8988T (cell line): ENCODE results near the gene RHEX.
"Not testable (repeated sequence)": the region's sequence is repeated elsewhere in the genome, so short reads cannot be mapped to it uniquely, and the experiment has no call there.

ENCODE experiments used
- DNase-seq: peaks from one replicate; pipeline ENCODE4 v3.0.0; 2011

Gene RHEX, protein sequence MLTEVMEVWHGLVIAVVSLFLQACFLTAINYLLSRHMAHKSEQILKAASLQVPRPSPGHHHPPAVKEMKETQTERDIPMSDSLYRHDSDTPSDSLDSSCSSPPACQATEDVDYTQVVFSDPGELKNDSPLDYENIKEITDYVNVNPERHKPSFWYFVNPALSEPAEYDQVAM

DNA sequence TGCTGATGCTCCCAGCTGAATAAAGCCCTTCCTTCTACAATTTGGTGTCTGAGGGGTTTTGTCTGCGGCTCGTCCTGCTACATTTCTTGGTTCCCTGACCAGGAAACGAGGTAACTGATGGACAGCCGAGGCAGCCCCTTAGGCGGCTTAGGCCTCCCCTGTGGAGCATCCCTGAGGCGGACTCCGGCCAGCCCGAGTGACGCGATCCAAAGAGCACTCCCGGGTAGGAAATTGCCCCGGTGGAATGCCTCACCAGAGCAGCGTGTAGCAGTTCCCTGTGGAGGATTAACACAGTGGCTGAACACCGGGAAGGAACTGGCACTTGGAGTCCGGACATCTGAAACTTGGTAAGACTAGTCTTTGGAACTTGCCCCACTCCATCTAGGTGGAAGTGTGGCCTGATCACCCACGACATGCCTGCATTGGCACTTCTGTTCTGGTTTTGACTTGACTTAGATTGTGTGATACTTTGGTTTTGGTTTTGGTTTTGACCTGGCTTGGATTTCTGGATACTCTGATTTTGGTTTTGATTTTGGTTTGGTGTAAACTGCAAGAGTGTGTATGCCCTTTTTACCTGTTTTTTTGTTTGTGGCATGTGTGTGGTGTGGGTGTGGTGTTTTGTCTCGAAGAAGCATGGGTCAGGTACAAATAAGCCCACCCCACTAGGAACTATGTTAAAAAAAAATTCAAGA is at the start of gene RHEX:
RHEX (plus strand) TSS at position 255 of the 692 bp plus-strand sequence. CDS start 44,656 bp downstream, outside the sequence.
- DNase-seq = not testable (repeated sequence)

DNA sequence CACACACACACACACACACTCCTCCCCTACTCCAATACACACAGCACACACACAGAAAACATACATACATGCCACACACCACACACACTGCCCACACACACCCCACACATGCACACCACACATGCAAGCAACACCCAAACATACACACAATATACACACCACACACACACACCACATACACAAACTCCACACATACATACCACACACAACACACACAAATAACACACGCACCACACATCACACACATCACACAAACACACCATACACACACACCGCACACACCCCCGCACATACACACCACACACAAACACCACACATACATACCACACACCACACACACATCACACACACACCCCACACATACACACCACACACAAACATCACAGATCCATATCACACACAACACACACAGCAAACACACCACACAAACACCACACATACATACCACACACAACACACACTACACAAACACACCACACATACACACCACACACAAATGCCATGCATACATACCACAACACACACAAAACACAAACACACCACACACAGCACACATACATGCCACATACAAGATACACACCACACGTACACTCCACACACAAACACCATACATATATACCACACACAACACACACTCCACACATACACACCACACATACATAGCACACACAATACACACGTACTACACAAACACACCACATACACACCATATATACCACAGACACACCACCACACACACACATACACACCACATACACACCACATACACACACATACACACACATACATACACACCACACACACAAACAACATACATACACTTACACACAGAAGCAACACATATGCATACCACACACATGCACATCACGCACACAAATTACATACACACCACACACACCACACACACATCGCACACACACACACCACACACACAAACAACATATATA is 48.8 kb upstream of the RHEX start:
- no peak for DNase-seq

DNA sequence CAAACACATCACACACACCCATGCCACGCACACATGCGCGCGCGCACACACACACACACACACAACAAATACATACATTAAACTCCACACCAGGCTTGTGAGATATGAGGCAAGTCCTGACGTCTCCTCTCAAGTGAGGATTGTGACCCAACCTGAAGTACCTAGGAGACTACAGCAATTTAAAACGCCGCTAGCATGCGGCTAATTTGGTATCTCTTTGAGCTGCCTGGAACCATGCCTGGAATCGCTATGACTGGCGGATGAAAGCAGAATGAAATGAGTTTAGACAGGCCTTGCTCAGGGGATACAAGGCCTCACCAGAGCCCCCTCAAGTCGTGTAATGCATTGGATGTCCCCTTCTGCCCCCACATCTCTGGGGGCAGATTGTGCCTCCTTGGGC is 48.1 kb upstream of the RHEX start:
- DNase-seq = no peak

DNA sequence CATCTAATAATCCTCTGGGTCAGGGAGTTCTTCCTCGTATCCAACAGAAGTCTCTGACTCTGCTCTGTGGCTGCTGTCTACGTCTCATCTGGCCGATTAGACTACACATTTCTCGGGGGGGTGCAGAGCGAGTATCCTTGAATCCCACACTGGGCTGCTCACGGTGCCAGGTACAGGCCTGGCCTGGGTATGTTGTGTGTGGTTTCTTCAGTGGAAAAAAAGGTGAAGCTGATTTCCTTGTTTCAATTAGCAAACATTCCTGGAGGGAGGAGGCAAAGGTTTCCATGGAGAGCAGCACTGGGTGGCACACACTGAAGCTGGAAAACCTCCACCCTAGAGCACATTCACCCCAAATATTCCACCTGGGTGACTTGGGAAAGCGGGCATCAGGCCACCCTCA is 47.7 kb upstream of the RHEX start:
- no peak for DNase-seq

DNA sequence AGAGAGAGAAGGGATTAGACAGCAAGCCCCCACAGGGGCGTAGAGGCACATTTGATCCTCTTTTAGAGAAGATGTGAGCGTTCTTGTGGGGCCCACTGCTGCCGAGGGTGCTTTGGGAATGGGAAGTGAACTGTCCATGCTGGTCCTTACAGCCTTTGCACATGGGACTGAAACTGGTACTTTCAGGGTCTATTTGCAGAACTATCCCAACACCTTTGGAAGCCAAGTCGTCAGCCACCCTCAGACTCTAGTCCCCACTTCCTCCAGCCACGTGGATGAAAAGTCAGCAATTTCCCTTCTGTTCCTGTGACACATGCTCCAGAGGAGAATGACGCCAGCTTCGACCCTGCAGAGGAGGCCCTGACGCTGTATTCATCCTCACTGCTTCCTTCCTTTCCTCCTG is 47.2 kb upstream of the RHEX start:
- no peak for DNase-seq

DNA sequence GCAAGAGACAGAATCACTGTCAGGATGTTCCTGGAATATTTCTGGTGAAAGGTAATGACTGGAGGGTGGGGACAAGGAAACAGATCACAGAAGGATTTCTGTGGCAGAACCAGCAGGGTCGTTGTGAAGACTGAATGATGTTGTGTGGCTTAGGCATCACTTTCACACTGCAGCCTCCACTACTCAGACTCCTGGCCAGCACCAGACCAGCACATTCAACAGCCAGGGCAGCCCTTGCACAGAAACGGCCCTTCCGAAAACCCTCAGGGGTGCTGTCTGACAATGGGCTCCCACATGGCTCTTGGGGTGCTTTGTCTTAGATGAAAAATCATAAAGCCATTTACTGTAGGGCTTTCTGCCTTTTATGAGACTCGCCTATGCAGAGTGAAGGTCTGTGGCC is 46.0 kb upstream of the RHEX start:
- DNase-seq = no peak

DNA sequence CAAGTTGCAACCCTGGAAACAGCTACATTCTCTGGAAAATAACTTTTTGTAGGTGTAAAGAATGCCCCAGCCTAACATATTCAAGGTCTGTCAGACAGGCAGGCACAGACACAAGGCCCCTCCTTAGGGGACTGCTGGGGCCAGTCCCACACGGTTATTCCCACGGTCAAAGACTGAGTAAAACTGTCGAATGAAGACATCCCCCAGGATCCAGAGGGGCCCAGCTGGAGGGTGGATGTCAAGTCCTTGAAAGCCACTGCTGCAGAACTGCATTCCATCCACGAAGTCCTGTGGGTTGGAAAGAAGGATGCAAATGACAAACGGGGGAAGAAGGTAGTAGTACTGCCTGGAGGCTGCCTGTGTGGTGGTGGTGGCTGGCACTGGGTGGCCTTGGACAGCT is 42.9 kb upstream of the RHEX start:
- DNase-seq = no peak

DNA sequence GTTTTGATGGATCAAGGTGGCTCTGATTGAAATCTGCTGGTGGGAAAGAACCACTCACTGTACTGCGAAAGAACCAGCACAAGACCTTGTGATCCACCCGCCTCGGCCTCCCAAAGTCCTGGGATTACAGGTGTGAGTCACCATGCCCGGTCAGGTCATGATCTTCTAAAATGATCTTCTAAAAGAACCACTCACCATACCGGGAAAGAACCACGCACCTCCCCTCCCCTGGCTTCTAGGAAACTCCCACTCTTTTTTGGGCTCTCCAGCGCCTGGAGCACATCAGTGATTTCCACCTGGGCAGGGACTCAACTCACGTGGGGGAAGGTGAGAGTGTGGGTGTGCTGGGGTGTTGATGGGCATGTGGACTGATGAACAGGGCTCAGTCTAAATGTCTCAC is 41.9 kb upstream of the RHEX start:
- no peak for DNase-seq

DNA sequence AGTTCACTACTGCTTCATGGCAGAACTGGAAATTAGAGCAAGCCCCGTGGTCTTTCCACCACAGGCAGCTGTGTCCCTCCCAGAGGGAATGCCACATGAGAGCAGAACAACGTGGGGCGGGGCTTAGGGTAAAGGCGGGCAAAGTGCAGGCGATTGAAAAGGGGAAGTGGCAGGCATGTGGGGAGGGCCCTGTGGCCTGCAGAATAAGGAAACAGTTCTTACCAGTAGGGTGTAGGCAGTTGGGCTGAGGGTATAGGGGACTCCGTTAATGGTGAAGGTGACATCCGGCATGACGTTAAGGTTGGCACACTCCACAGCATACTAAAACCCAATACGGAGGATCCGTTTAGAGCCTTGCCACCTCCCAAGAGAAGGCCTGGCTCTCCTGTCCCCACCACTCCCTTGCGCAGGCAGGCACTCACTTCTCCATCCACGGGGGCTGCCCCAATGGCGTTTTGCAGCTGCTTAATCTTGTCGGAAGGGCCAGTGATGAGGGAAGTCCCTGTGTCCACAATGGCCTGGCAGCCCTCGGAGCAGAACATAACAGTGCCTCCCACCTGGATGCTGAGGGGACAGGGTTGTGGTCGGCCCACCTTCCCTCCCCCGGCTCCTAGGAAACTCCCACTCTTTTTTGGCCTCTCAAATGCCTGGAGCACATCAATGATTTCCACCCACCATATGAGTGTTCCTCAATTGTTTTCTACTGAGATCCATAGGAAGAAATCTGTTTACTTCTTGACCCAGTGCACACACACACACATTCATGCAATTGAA is 40.7 kb upstream of the RHEX start:
- no peak for DNase-seq

DNA sequence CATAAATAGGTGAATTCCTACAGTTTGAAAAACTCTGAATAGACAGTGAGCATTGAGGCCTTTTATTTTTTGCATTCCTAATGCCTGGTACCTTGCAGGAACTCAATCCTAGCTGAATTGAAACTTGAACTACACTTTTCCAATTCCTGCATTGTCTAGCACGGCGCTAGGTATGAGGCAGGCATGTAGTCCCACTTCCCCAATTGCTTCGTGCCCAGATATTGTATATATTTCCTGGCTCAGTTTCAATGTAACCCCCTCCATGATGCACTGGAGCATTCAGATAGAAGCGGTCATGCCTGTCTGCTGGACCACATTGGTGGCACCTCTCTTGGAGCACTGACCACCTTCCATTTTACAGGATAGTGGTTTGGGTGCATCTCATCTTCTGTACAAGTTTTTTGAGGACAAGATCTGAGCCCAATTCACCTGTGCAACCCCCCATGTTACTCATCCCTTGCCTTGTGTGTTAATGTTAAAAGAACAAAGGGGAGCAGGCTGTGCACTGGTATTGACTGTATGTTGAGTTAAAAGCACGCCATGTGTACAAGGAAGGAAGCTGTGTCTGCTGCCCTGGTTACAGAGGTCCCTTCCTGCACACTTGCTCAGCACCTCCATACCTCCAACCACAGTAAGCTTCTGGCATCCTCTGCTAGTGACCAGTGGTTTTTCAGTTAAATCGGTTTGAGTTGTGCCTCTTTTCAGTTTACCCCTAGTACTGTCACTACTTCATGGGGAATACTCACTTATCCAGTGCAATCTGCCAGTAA is 39.8 kb upstream of the RHEX start:
- DNase-seq = no peak

DNA sequence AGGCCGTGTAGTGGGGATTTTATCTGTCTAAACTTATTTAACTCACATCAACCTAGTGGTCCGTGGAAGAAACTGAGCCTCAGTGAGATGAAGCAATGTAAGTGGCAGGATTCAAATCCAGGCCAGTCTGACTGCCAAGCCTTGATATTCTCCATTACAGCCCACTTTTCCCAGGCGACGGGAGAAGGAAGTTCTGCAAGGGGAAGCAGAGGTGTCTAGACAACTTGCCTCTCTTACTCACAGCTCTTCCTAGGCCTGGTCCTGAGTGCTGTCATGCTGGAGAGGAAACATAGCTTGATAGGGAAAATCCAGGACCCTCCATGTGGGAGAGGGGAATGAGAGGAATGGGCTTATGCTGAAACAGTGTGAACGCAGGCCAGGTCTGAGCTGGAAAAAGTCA is 38.4 kb upstream of the RHEX start:
- no peak for DNase-seq

DNA sequence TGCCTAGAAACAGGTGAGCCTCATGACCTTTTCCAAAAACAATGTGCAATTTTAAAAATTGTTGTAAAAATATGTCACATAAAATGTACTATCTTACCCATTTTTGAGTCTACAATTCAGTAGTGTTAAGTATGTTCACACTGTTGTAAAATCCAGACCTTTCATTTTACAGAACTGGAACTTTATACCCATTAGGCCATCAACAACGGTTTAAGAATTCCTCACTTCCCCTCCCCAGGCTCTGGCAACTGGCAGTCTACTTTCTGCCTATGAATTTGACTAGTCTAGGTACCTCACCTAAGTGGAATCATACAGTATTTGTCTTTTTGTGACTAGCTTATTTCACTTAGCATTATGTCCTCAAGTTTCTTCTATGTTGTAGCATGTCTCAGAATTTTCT is 37.9 kb upstream of the RHEX start:
- no peak for DNase-seq

DNA sequence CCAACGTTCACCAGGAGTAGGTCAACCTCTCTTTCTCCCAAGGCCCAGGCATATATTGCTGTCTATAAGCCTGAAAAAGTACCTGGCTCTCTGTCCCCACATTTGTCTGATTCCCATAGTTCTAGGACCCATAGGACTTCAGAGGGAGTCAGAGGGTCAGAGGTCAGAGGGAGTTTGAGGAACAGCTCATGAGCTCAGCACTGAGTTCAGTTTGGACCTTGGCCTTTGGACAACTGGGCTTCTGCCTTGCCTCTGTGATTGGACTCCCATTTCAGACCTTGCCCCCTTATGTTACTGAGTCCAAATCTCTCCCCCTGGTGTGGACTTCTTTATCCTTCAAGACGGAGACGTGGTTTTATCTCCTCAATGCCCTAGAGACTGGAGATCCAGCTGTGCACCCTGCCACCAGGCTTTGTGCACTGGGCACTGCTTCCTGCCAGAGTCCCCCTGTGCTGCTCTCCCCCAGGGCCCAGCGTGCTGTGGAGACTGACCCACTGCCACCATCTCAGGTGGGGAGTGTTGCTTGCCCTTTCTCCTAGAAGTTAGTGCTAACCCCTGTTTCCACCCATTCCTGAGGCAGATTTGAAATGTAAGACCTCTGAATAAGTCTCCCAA is 32.5 kb upstream of the RHEX start:
- no peak for DNase-seq

DNA sequence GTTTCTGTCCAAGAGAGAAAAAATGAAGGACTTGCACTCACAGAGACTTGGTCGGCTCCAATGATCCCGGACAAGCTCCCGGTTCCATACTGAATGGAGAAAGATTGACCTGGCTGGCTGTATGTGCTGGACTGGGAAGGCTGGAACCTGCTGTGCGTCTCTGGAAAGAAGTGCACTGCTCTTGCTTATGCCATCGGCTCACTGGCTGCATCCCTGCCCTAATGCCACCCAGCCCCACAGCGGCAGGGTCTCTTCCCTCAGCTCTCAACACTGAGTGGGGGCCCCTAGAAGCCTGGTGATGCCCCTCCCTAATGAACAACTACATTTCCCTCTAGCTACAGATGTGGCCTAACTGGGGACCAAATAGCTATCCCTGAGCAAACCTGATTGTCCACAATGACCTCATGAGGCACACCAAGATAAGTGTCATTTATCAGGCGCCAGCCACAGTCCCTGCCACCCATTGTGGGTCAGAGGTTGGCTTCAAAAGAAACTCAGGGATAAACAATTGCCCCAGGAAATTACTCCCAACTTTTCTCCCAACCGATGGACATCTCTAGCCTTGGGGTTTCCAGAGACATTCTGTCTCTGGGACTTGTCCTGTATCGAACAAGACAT is 31.9 kb upstream of the RHEX start:
- DNase-seq = no peak

DNA sequence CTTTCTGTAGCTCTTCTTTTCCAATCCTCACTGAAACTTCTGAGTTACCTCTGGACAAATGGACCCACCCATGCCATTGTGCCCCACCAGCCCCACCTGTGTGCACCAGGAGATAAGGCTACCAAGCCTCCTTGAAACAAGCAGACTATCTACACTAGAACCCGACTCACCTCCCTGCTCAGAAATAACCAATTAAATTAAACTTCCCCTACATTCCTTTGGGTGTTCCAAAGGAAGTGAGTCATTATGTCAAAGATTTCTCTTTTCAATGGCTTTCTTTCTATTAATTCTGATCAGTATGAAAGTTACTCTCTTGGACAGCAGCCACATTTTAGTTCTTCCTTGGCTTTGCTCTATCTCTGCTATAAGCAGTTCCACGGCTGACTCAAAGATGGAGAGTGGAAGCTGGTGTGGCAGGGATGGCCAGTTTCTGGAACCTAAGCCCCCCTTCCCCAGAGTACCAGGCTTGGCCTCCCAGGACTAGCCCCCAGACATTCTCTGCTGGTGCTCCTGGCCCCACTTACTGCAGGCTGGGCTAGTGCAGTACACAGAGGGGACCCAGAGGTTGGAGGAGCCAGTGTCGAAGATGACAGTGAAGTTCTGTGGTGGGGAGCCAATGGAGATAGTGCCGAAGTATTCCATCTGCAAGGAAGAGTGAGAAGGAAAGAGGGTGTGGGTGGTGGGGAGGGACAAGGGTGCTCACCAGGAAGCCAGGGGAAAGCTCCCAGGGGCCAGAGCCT is 31.2 kb upstream of the RHEX start:
- DNase-seq = no peak

DNA sequence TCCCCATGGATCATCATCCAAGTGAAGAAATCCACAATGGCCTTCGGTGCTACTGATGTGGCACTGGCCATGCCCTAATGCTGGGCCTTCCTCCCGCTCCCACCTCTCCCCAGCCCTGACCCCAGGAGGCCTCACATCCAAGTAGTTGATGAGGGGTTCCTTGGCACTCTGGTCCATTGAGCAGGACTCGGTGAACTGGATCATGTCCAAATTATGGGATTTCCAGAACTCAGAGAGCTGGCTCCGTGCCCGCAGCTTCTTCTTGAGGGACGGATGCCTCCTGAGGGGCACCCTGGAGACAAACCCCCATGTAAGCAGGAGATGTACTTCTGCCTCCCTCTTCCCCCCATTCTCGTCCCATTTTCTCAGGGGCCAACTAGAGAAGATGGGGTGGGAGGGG is 30.2 kb upstream of the RHEX start:
- DNase-seq = no peak

DNA sequence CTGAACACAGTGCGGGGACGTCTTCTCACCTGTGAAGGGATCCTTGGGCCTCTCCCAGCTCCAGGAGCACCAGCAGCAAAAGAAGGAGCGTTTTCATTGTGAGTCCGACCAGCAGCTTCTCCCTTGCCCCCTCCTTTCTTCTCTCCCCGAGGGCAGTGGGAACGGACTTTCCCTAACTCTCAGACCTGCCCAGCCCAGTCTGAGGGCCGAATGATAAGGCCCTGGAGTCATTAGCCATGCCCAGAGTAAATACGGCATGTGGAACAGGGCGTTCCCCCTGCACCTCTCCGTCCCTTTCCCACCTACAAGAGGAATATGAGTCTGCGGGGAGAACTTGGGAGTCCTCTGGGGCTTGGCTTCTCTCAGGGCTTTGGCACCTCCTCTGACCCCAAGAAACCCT is 29.3 kb upstream of the RHEX start, which contains the start of gene CTSE:
CTSE (minus strand) TSS at position 201 of the 400 bp plus-strand sequence; CDS start at position 97, 104 bp downstream.
- no peak for DNase-seq

DNA sequence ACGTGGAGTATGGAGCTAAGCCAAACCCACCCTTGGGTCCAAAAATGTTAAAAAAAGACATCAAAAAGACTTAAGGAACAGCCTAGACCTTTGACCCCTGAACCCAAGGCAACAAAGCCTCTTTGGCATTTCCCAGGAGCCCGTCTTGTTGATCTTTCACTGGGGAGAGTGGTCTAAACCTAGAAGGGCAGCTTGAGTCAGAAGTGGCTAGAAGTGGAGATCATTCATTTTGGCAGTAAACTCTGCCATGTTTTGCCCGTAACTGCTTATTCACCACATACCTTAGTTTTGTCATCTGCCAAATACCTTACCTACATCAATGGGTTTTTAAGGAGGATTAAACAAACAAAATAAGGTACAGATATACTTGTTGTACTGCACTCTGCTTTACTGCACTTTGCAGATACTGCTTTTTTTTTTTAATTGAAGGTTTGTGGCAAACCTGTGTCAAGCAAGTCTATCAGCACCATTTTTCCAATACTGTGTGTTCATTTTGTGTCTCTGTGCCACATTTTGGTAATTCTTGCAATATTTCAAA is 27.6 kb upstream of the RHEX start:
- DNase-seq = no peak

DNA sequence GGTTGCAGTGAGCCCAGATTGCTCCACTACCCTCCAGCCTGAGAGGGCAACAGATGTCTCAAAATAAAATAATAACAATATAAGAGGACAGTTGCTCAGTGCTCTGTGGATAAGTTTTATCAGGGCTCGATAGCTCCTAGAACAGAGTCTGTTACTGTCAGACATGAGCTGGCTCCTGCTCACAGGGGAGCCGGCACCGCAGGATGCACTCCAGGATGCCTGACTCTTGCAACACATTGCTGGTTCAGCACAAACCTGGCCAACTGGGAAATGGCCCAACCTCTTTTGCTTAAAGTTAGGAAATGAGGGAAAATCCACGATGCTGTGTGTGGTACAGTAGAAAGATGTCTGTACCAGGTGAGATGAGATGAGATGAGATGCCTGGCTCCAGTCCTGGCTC is 23.5 kb upstream of the RHEX start:
- no peak for DNase-seq

DNA sequence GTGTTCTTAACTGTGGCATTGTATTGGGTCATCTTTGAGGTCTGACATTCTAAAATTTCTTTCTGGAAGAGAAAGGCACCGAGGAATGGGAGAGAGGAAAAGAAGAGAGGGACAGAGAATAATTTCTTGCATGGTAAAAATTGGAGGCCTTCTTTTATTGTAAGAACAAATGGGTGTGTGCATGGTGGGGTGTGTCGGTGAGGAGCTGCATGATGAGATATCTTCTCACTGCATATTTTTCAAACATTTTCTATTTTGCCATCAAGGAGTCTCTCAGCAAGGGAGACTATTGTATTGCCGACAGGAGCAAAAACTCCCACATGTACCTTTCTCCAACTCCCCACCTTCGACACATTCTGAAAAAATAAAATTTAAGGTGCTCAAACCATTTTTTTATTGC is 22.8 kb upstream of the RHEX start:
- no peak for DNase-seq
